ENCODE data around the gene SALL4.

DNA sequence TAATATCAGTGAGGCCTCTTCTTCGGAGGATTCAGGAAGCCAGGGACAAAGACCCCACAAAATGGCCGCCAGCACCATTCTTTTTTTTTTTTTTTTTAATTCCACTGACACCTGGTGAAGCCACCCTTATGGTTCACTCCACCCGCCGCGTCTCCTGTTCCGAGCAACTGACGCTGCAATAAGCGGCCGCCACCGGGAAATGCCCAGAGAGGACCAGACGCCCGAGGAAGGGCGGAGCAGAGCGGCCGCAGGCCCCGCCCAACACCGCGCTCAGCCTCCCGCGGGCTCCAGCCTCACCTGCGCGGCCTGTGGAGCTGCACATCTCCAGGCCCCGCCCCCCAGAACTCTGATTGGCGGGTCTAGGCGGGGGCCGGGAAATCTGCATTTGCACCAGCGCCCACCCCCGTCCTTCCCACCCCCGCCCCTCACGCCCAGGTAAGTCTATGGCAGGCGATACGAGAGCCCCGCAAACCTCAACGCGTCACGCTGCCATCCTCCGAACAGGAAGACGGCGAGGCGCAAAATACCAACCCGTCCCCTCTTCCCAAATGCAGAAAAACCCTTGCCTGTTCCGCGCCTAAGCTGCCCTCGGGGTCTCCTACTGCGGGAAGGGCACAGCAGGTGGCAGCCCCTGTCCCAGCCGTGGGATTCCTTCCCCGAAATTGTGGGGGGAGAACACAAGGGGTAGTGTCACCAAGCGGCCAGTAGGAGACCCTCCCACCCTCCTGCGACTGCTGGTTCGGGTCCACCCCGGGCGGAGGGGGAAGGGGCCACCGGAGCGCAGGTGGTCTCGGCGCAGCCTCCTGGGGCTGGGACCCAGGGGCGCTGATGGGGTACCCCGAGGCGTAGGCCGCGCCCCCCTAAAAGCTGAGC is 35.1 kb downstream of the SALL4 start:
- no peak for TF ChIP-seq ARNTL (CRISPR knock-in tag; IDR thresholded peaks at IDR 0.05; ENCODE audit: borderline replicate concordance, low read depth)
- no peak for TF ChIP-seq CSDC2 (CRISPR knock-in tag; IDR thresholded peaks at IDR 0.05)
- no peak for TF ChIP-seq ZC3H10 (CRISPR knock-in tag; IDR thresholded peaks at IDR 0.05)
- TF ChIP-seq, protein P1, sequence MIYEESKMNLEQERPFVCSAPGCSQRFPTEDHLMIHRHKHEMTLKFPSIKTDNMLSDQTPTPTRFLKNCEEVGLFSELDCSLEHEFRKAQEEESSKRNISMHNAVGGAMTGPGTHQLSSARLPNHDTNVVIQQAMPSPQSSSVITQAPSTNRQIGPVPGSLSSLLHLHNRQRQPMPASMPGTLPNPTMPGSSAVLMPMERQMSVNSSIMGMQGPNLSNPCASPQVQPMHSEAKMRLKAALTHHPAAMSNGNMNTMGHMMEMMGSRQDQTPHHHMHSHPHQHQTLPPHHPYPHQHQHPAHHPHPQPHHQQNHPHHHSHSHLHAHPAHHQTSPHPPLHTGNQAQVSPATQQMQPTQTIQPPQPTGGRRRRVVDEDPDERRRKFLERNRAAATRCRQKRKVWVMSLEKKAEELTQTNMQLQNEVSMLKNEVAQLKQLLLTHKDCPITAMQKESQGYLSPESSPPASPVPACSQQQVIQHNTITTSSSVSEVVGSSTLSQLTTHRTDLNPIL (CRISPR knock-in tag; IDR thresholded peaks at IDR 0.05; ENCODE audit: low read depth): no peak

All from SK-N-SH treated with all-trans-retinoic acid at 6 μM for 48 hours (cell line).